ENCODE data around the gene LRRC18. TPM values are rescaled to one million over a fixed set of nuclear protein-coding genes. Genes with fewer than 3 reads are reported as not detected.

LRRC18 gene
- polyA plus RNA-seq, 2 of the 4 experiments (the other 2 are of a cell fraction) = not detected

DNA sequence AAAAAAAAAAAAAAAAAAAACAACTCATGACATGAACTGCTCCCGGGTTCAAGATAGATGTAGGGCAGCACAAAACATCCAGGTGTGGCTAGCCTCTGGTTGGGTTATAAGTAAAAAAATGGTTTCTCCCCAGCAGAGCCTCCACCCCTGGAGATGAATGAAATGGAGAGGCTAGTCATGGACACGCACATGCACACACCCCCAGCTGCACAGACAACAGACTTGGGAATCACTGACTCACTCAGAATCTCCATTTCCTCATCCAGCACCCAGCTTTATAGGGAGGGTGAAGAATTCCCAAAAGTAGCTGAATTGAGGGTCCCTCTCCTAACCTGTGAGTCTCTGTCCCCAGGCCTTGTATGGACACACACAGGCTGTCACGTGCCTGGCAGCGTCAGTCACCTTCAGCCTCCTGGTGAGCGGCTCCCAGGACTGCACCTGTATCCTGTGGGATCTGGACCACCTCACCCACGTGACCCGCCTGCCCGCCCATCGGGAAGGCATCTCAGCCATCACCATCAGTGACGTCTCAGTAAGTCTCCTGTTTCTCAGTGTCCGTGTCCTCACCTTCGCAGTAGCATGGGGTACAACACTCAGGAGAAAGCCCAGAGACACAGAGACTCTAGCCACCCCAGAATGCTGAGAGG is 35.0 kb upstream of the LRRC18 start:
- CTCF ChIA-PET = no interaction called here
- Histone ChIP-seq H3K4me3 (no peak overlapping the region), H3K4me2 (no peak overlapping the region), H3K4me1 (no peaks in the 10 kb centered on the region), H3K27ac (no peak overlapping the region), H3K9me3 (peaks cover 3% of the 10 kb centered on the region; the same call in 1 of the 3 replicates)
- no peak for FAIRE-seq
- TF ChIP-seq KDM5A (IDR thresholded peaks at IDR 0.05) = no peak
- POLR2A ChIA-PET = no interaction called here
- 23% methylated on average over 10 of the region's 12 CpGs for whole genome bisulfite sequencing (ENCODE audit: missing lambda C conversion rate)
- no peak for ATAC-seq
- DNase-seq (ENCODE audit: low read depth in 1 of 2, low spot score in 1 of 2) = no peak

DNA sequence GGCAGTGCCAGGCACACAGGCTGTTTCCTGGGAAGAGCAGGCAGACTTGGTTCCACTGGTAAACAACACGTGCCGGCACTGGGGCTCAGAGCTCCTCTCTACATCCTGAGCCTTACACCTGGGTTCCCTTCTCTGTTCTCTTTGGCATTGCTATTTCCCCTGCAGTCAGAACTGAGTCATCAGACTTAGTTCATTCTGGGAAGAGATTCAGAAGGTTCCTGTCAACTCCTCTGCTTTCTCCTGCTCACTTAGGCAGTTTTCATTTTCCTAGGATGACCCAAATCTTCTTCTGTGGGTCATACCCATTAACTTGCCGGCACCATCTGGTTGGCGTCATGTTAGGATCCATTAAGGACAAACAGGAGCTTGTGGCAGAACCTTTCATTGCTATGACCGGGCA is 33.4 kb upstream of the LRRC18 start:
- H3K9me3 ChIP-seq = peaks cover 3% of the 10 kb centered on the region; the same call in 1 of the 3 replicates
- no peak for DNase-seq (ENCODE audit: low read depth in 1 of 2, low spot score in 1 of 2)
- 37% methylated on average over 5 of the region's 5 CpGs for WGBS (ENCODE audit: missing lambda C conversion rate)
- ChIA-PET CTCF (no interaction called here), POLR2A (no interaction called here)
- H3K4me2 ChIP-seq = no peak overlapping the region
- H3K4me1 ChIP-seq = no peaks in the 10 kb centered on the region
- no peak for FAIRE-seq
- TF ChIP-seq EHF (CRISPR knock-in tag; IDR thresholded peaks at IDR 0.05) (no peak), SREBF2 (IDR thresholded peaks at IDR 0.05) (no peak), POLR2AphosphoS2 (conservative IDR thresholded peaks at IDR 0.05; ENCODE audit: low read length) (no peak), HOXB5 (CRISPR knock-in tag; IDR thresholded peaks at IDR 0.05) (no peak), POLR2A (IDR thresholded peaks at IDR 0.05; ENCODE audit: low read length) (no peak), KDM5A (IDR thresholded peaks at IDR 0.05) (no peak), CBX8 (IDR thresholded peaks at IDR 0.05) (no peak), RAD21 (conservative IDR thresholded peaks at IDR 0.05 in 1 of 2, IDR thresholded peaks at IDR 0.05 in 1 of 2) (no peak)
- TF ChIP-seq, protein P1, sequence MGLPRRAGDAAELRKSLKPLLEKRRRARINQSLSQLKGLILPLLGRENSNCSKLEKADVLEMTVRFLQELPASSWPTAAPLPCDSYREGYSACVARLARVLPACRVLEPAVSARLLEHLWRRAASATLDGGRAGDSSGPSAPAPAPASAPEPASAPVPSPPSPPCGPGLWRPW (IDR thresholded peaks at IDR 0.05) = no peak
- H3K4me3 ChIP-seq = no peak overlapping the region
- no peak for ATAC-seq
- no peak overlapping the region for H3K27ac ChIP-seq

DNA sequence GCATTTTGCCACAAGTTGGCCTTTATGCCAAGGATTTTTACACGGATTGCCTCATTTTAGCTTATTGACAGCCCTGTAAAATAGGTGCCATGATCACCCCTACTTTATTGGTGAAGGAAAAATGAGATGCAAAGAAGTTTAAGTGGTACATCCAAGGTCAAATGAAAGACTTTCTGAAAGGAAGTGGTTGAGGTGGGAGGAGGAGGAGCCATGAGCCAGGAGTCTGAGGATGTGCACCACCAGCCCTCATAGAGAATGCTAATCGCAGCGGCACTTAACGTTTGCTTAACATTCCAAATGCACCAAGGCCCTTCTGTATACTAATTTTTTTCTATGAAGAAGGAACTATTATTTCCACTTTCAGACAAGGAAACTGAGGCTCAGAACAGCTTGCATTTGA is 31.0 kb upstream of the LRRC18 start:
- no peak for ATAC-seq

More for the DNA sequence above, 31.0 kb upstream of the LRRC18 start:
- 64% methylated on average over 4 of the region's 4 CpGs for WGBS (ENCODE audit: missing lambda C conversion rate)
- no peak for FAIRE-seq
- H3K9me3 ChIP-seq = peaks cover 3% of the 10 kb centered on the region; the same call in 1 of the 3 replicates
- DNase-seq (ENCODE audit: low read depth in 1 of 2, low spot score in 1 of 2) = no peak
- no peaks in the 10 kb centered on the region for H3K4me1 ChIP-seq
- TF ChIP-seq ESRRA (IDR thresholded peaks at IDR 0.05; ENCODE audit: borderline replicate concordance, low read length) (no peak), JUNB (IDR thresholded peaks at IDR 0.05) (no peak), SMC3 (IDR thresholded peaks at IDR 0.05) (no peak), CHD4 (IDR thresholded peaks at IDR 0.05; ENCODE audit: borderline replicate concordance) (no peak), ZSCAN20 (CRISPR knock-in tag; IDR thresholded peaks at IDR 0.05) (no peak), EP300 (IDR thresholded peaks at IDR 0.05) (no peak), FOSB (CRISPR knock-in tag; IDR thresholded peaks at IDR 0.05) (no peak), NFE2L2 (conservative IDR thresholded peaks at IDR 0.05; ENCODE audit: low read length) (no peak), POLR2A (IDR thresholded peaks at IDR 0.05; ENCODE audit: low read length) (no peak), HDAC2 (IDR thresholded peaks at IDR 0.05) (no peak), POLR2AphosphoS2 (conservative IDR thresholded peaks at IDR 0.05; ENCODE audit: low read length) (no peak), RCOR1 (IDR thresholded peaks at IDR 0.05; ENCODE audit: low read depth, low read length) (no peak), ZNF302 (CRISPR knock-in tag; IDR thresholded peaks at IDR 0.05) (no peak)
- TF ChIP-seq, protein P2, sequence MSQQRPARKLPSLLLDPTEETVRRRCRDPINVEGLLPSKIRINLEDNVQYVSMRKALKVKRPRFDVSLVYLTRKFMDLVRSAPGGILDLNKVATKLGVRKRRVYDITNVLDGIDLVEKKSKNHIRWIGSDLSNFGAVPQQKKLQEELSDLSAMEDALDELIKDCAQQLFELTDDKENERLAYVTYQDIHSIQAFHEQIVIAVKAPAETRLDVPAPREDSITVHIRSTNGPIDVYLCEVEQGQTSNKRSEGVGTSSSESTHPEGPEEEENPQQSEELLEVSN (IDR thresholded peaks at IDR 0.05; ENCODE audit: borderline replicate concordance, low read depth) = no peak
- TF ChIP-seq, protein P3, sequence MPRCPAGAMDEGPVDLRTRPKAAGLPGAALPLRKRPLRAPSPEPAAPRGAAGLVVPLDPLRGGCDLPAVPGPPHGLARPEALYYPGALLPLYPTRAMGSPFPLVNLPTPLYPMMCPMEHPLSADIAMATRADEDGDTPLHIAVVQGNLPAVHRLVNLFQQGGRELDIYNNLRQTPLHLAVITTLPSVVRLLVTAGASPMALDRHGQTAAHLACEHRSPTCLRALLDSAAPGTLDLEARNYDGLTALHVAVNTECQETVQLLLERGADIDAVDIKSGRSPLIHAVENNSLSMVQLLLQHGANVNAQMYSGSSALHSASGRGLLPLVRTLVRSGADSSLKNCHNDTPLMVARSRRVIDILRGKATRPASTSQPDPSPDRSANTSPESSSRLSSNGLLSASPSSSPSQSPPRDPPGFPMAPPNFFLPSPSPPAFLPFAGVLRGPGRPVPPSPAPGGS (IDR thresholded peaks at IDR 0.05) = no peak
- TF ChIP-seq, protein P4, sequence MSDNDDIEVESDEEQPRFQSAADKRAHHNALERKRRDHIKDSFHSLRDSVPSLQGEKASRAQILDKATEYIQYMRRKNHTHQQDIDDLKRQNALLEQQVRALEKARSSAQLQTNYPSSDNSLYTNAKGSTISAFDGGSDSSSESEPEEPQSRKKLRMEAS (IDR thresholded peaks at IDR 0.05) = no peak
- TF ChIP-seq, protein P5, sequence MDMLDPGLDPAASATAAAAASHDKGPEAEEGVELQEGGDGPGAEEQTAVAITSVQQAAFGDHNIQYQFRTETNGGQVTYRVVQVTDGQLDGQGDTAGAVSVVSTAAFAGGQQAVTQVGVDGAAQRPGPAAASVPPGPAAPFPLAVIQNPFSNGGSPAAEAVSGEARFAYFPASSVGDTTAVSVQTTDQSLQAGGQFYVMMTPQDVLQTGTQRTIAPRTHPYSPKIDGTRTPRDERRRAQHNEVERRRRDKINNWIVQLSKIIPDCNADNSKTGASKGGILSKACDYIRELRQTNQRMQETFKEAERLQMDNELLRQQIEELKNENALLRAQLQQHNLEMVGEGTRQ (IDR thresholded peaks at IDR 0.05) = no peak
- TF ChIP-seq, protein P6, sequence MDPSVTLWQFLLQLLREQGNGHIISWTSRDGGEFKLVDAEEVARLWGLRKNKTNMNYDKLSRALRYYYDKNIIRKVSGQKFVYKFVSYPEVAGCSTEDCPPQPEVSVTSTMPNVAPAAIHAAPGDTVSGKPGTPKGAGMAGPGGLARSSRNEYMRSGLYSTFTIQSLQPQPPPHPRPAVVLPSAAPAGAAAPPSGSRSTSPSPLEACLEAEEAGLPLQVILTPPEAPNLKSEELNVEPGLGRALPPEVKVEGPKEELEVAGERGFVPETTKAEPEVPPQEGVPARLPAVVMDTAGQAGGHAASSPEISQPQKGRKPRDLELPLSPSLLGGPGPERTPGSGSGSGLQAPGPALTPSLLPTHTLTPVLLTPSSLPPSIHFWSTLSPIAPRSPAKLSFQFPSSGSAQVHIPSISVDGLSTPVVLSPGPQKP (IDR thresholded peaks at IDR 0.05; ENCODE audit: low read depth, low read length) = no peak
- TF ChIP-seq, protein P7, sequence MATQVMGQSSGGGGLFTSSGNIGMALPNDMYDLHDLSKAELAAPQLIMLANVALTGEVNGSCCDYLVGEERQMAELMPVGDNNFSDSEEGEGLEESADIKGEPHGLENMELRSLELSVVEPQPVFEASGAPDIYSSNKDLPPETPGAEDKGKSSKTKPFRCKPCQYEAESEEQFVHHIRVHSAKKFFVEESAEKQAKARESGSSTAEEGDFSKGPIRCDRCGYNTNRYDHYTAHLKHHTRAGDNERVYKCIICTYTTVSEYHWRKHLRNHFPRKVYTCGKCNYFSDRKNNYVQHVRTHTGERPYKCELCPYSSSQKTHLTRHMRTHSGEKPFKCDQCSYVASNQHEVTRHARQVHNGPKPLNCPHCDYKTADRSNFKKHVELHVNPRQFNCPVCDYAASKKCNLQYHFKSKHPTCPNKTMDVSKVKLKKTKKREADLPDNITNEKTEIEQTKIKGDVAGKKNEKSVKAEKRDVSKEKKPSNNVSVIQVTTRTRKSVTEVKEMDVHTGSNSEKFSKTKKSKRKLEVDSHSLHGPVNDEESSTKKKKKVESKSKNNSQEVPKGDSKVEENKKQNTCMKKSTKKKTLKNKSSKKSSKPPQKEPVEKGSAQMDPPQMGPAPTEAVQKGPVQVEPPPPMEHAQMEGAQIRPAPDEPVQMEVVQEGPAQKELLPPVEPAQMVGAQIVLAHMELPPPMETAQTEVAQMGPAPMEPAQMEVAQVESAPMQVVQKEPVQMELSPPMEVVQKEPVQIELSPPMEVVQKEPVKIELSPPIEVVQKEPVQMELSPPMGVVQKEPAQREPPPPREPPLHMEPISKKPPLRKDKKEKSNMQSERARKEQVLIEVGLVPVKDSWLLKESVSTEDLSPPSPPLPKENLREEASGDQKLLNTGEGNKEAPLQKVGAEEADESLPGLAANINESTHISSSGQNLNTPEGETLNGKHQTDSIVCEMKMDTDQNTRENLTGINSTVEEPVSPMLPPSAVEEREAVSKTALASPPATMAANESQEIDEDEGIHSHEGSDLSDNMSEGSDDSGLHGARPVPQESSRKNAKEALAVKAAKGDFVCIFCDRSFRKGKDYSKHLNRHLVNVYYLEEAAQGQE (IDR thresholded peaks at IDR 0.05) = no peak
- H3K4me2 ChIP-seq = no peak overlapping the region
- ChIA-PET CTCF (interaction anchor here (0.9 to 1.3 kb wide), 2 partner anchors 313 to 314 kb away, joined by 3 to 7 read pairs; no protein-coding TSS in a partner anchor), POLR2A (no interaction called here)
- H3K4me3 ChIP-seq = no peak overlapping the region
- H3K27ac ChIP-seq = no peak overlapping the region
